Stimulated activated CD8-positive, alpha-beta memory T cell treated with anti-CD3 and anti-CD28 coated beads, Interleukin-15, amount 100 ng/mL, for 1 hour (primary cell): ENCODE measurements around the gene TSPAN16.
A peak's percentile ranks its signal among the peaks of the same experiment; 100 is the strongest.
"Not testable (repeated sequence)": the region's sequence is repeated elsewhere in the genome, so short reads cannot be mapped to it uniquely, and the experiment has no call there.

ENCODE experiments used
- DNase-seq: peaks from one replicate; pipeline ENCODE4 v3.0.0-alpha.2; 2020; ENCODE audit warnings: low read depth

Gene TSPAN16

GRCh38 chr19:11346104-11346940 lies 50.4 kb downstream of the TSPAN16 start, which contains the start of the genes CCDC159 and TMEM205:
CCDC159 (plus strand) TSS chr19:11346519; CDS start chr19:11346607, 88 bp downstream.
TMEM205 (minus strand) TSS chr19:11346268; CDS start chr19:11345619, 649 bp downstream.
- peak; percentile 97 for DNase-seq

GRCh38 chr19:11347546-11348039 lies 51.6 kb downstream of the TSPAN16 start:
- DNase-seq, result no peak

GRCh38 chr19:11349171-11349570 lies 53.2 kb downstream of the TSPAN16 start:
- DNase-seq, result no peak

GRCh38 chr19:11354102-11354501 lies 58.1 kb downstream of the TSPAN16 start:
- not testable (repeated sequence) for DNase-seq

GRCh38 chr19:11355160-11356073 lies 59.5 kb downstream of the TSPAN16 start, which contains the start of gene PLPPR2:
PLPPR2 (plus strand) TSS chr19:11355432; CDS start chr19:11357674, 2,242 bp downstream.
- DNase-seq, result peak; percentile 60

GRCh38 chr19:11356074-11356397 lies 60.1 kb downstream of the TSPAN16 start:
- no peak for DNase-seq

- DNase-seq, result no peak
Observed at GRCh38 chr19:11356676-11357550, 61.0 kb downstream of the TSPAN16 start.

GRCh38 chr19:11359421-11359820 lies 63.5 kb downstream of the TSPAN16 start:
- DNase-seq, result no peak

- DNase-seq, result no peak
Observed at GRCh38 chr19:11361037-11361770, 65.2 kb downstream of the TSPAN16 start.

- no peak for DNase-seq
Observed at GRCh38 chr19:11361771-11362731, 66.1 kb downstream of the TSPAN16 start.

- DNase-seq, result no peak
Observed at GRCh38 chr19:11363881-11364280, 67.9 kb downstream of the TSPAN16 start.

GRCh38 chr19:11364296-11364904 lies 68.4 kb downstream of the TSPAN16 start:
- DNase-seq, result no peak

GRCh38 chr19:11364935-11365334 lies 69.0 kb downstream of the TSPAN16 start:
- DNase-seq, result no peak
